ENCODE results near the gene FABP2.
"Not testable (repeated sequence)": the region's sequence is repeated elsewhere in the genome, so short reads cannot be mapped to it uniquely, and the experiment has no call there.

FABP2 gene

DNA sequence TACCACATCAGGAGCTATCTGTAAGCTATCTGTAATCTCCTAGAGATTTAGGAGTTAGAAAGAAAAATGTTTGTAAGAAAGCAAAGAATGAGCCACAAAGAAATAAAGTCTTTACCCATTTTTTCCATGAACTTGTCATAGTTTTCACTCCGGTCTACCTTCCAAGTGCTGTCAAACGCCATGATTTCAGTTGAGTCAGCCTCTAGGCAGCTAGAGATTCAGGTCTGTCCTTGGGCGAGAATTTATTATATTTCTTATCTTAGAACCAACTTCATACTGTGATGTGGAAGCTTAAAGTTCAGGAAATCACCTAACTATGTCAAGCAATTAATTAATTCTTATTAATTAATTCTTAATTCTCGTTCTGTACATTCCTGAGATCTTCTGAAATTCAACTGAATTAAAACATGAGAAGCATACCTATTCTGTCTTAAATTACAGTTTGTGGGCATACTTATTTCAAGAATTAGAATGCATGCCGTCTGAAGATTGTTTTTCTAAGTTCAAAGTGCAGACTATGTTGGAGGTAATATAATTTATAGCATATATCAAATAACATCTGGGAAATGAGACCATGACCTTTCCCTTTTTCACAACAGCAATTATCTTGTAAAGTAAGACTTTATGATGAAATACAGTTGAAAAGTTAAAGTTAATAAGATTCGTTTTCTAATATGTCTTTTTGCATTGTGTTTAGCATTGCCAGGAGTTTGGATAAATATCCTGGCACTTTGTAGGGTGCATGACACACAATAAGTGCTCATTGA lies at the start of gene FABP2:
Gene FABP2, minus strand, starts transcription at position 218 of the 767 bp plus-strand sequence. Its CDS starts 36 bp downstream, at position 182.
- no peak for DNase-seq (ENCODE audit: low read depth, low spot score)

DNA sequence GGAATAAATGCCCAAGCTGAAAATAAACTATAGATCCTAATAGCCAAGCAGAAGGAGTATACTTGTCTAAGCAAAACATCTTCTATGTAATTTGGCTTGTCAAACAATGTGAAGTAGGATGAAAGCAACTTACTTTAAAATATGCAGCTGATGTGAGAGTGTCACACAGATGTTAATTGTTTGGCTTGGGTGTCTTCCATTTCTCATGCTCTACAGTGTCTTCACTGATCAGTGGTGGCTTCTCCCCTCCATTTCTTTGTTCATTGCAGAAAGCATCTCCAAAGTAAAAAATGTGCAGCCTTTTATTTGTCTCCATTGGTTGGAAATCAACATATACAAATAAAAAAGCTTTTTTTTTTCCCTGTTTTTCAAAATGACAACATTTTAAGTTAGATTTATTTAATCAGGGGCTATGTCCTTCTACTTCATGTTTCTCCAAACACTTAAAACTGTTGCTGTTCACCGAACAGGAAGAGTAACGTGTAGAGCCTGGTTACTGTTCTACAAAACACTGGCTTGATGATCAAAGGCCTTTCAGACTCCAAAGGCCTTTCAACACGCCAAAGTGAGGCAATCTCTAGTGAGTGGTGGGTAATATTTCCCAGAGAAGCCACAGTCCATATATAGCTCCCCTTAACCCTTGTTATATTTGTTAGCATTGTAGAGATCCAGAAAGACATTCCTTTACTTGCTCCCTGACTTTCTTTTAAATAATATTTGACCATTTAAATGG lies 49.2 kb upstream of the FABP2 start:
- not testable (repeated sequence) for DNase-seq (ENCODE audit: low read depth, low spot score)

DNA sequence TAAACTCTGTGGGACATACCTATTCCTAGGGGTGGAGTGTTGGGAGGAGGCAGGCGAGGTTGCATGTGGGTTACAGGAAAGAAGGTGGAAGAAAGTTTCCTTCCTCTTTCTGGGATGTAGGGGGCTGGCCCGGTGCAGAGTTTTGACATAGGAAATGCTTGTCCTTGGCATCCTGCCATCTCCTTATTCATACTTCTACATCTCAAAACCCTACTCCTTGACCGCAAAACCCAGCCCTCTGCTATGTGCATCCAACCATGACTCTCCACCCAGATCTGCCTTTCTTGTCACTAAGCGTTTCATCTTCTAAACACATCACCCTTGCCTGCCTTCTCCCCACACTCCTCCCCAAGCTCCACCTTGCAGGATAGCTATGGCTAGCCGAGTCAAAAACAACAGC lies 48.5 kb upstream of the FABP2 start:
- DNase-seq (ENCODE audit: low read depth, low spot score) = peak; percentile 2

DNA sequence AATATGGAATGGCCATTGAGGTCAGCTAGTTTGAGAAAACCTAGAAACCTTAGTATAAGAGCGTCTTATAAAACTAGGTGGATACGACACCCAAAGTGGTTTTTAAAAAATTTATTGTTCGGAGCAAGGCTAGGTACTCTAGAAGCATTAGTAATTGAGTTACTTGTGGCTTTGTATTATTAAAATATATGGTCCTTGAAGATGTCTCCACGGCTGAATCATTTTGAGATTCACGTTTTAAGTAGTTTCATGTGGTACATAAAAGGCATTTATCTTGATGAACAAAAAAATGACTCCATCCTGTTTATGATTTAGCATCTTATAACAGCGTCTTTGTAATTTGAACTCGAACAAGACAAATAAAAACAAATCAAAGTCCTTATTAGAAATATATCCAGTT lies 44.9 kb upstream of the FABP2 start:
- DNase-seq (ENCODE audit: low read depth, low spot score) = not testable (repeated sequence)

DNA sequence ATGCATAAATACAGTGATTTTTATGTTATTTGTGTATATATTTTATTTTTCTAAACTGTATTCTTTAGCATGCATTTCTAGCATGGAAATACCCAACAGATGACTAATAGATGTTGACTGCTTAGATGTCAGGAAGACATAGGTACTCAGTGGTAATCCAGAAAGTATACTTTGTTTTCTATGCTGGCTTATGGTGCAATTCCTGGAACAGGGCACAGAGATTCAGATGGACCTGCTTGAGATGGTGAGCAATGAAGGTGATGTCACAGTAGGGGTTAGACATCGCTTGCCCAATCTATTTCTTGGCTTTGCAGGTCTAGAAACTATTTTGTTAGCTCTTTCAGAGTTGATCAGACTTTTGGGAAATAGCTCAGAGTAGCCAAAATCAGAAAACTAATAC lies 42.3 kb upstream of the FABP2 start:
- DNase-seq (ENCODE audit: low read depth, low spot score) = not testable (repeated sequence)

DNA sequence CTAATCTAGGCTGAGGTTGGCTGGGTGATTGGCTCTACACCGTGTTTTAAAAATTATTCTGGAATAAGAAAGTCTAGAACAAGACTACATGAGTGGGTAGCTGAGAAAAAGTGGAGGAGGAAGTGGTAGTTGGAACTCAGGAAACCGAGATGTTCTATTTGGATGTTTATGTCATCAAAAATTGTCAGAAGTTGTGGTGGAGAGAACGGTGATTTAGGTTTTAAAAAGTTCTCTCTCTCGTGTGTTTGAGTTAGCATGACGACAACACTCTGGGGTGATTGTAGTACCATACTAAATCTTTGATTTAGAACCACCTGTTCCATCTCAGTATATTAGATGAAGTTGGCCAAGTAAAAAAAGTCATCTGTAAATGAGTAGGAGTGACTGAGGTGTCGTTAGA lies 41.4 kb upstream of the FABP2 start:
- DNase-seq (ENCODE audit: low read depth, low spot score) = not testable (repeated sequence)

DNA sequence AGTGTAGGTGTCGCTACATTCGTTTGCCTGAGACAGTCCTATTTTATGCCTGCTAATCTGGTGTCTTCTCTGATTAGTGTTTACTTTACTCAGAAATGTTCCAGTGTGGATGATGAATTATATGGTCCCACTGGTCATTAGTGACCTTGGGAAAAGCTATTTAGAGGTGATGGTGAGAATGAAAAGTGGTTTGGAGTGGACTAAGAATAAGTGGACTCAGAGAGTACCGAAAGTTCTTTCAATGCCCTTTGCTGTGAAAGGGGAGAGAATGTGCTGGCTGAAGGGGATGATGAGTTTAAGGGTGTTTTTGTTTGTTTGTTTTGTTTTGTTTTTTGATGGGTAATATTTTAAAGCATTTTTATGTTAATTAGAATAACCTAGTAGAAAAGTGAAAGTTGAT lies 40.5 kb upstream of the FABP2 start:
- not testable (repeated sequence) for DNase-seq (ENCODE audit: low read depth, low spot score)

DNA sequence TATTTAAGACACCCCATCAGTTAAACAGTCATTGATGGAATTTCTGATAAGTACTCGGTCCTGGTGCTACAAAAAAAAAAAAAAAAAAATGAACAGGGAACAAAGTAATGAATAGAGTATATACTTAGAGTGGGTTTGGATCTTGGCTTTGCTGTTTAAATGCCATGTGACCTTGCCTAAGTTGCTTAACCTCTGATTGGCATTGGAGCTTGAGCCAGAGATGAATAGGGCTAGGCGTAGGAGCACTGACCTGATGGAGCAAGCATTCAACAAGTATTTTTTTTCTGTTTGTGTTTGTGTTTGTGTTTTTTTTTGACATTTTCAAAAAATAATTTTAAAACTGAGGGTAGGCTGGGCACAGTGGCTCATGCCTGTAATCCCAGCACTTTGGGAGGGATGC lies 37.9 kb upstream of the FABP2 start:
- DNase-seq (ENCODE audit: low read depth, low spot score) = not testable (repeated sequence)

DNA sequence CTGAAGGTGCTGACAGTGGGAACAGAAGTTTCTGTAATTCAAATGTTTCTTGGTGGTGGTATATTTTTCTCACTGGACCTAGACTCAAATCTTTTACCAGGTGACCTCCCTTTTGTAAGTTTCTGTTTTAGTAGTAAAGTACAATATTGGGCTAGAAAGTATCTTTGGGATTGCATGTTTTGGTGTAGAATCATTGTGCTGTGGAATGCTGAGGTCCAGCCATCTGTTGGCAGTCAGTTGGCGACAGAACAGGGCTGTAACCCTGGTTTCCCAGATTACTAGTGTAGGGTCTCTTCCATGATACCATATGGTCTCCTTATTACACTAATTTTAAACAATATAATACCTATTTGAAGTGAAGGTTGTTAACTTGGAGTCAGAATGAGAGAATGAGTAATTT lies 34.9 kb upstream of the FABP2 start:
- DNase-seq (ENCODE audit: low read depth, low spot score) = not testable (repeated sequence)

DNA sequence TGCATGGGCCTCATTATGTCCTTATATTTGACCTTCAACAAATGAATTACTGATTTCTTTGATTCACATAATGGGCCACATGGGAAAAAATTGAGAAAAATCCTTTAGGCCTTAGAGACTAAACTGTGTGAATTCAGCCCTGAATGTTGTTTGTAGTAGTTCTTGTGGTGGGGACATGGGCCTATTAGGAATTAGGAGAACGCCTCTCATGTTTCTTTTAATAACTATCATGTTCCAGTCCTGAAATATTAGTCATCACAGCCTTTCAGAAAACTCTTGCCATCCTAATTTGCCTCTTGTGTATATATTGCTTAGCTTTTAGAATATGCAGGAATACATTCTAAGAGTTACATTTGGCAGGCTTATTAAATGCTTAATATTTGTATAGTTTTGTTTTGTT lies 34.1 kb upstream of the FABP2 start:
- not testable (repeated sequence) for DNase-seq (ENCODE audit: low read depth, low spot score)

DNA sequence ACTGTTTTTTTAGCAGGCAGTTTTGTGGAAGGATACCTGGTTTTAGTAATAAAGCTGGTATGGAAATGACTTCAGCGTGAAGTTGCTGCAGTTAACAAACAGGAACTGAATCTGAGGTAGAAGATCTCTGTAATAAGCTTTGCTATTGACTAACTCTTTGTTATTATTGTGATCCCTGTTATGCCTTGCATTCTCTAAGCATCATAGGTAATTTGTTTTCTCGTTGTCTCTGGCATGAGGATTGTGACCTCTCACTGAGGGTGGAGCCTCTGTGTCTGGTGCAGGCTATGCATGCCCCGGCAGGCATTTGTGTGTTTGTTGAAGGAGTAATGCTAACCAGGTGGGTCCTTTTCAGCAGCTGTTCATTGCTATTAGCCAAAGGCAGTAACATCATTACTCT lies 31.4 kb upstream of the FABP2 start:
- DNase-seq (ENCODE audit: low read depth, low spot score) = not testable (repeated sequence)

DNA sequence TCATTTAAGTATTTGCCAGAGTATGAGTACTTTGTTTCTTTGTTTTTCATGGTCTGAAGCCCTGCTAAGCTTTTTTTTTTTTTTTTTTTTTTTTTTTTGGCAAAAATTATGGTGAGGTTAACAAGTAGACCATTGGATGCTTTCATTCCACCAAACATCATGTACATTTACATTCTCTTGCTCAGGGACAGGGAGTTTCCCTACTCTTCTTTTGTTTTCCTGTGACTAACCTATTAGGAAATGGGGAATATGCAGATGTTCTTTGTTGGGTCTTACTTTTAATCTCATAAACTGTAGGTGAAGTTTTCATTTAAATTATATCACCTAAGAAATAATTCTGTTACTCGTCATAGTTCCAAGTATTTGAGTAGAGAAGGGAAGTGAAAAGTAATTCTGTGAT lies 26.2 kb upstream of the FABP2 start:
- DNase-seq (ENCODE audit: low read depth, low spot score) = not testable (repeated sequence)

DNA sequence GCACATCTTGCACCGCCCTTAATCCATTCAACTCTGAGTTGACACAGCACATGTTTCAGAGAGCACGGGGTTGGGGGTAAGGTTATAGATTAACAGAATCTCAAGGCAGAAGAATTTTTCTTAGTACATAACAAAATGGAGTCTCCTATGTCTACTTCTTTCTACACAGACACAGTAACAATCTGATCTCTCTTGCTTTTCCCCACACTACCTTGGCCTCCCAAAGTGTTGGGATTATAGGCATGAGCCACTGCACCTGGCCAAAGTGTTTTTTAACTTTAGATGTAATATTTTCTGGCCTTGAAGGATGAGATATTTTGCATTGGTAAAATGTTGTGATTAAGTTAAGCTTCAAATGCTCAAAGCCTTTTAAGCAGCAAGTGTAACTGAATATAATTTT lies 21.4 kb upstream of the FABP2 start:
- not testable (repeated sequence) for DNase-seq (ENCODE audit: low read depth, low spot score)

DNA sequence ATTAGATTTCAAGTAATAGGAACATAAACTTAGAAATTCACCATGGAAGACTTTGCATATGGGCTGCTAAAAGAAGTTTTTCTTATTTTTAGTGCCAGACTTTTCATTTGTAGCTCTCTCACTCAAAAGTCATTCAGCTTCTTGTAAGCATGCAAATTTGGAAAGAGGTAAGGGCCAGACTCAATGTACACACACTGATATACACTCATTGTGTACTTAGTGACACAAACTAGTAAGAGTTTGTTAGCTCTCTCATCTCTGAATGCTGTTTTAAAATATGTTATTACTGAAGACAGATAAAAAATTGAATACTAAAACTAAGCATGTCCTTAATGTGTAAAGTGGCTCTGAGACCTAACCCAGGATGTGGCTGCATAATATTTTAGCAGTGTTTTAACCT lies 18.0 kb upstream of the FABP2 start:
- not testable (repeated sequence) for DNase-seq (ENCODE audit: low read depth, low spot score)

DNA sequence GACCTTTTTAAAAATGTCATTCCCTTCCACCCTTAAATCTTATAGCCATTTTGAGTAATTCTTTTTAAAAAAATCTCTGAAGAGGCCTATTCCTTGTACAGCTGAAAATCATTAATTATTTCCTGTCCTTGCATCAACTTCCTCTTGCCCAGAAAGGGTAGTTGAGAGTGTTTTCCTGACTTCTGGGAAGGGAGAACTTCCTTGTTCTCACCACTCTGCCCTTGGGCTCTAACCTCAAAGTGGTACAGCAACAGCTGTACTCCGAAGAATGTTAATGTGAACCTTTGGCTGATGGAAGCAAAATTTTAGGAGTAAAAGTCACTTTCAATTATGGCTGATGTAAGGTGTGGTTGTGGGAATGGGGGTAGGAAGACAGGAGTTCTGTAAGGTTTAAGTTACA lies 15.1 kb upstream of the FABP2 start:
- no peak for DNase-seq (ENCODE audit: low read depth, low spot score)

DNA sequence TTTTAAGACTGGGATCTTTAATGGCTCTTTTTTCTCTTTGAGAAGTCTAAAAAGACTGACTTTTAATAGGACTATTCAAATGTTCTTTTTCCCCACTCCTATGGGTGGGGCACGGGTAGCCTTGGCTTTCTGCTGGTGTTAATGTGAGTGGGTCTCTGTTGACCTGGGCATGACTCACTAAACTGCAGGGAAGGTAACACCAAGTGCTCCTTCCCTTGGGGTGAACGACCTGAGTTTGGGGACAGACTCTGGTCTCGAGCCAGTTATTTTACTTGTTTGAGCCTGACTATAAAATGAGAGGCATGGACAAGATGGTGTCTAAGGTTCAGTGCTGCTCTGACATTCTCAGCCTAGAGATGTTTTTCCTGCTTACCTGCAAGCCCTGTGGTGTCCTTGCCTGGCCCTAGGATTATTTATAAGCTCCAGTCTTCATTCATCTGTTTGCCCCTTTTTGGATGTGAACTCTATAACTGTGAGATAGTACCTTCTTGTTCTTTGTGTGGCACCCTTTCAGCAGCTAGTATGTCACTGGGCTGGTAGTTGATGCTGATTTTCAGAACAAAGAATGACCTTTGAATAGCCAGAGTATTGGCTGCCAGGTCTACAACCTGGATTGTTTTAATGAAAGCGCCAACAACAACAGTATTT lies 14.5 kb upstream of the FABP2 start:
- DNase-seq (ENCODE audit: low read depth, low spot score) = not testable (repeated sequence)

DNA sequence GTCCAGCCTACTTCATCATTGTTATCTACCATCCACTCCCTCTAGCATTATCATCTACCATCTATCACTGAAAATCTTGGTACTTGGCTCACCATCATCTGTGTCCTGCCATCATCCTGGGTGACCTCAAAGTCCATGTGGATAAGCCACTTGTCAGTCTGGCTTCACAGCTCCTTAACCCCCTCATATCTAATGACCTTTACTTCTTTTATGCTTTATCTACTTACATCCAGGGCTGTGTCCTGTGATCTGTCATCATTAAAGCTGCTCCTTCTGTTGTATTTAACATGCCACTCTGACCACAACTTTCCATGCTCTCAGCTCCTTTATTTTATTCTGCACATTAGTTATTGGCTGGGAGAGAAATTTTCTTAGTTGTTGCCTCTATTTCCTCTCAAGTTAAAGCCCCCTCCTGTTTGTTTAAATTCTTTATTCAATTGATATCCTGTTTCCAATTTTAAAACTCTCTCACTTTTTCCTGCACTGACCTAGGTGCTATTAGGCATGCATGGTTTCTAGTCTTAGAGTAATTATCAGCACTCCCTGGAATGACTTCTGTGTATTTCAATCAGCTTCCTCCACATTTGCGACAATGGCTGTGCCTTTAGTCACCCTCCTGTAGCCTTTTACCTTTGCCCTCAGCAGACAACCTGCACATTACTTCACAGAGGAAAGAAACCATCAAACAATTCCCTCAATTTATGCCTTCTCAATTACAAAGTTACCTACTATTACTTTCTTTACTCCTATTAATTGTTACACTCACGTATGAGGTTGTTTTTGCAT lies 8.1 kb upstream of the FABP2 start:
- DNase-seq (ENCODE audit: low read depth, low spot score) = no peak

DNA sequence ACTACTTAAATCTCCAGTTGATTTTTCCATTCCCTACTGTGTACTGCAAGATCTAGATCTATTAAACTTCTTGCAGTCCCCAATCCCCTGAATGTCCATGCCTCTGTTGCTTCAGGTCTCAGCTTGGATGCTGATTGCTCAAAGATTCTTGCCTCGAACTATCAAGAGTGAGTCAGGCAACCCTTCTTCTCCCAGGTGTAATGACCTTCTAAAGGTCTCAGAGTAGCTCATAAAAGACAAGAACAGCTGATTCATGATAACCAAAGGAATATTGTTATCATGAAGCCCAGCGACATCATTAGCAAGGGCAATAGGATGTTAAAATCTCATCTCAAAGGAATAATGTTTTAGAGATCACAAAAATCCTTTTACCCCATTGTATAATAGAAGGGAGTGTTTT lies 6.8 kb upstream of the FABP2 start:
- no peak for DNase-seq (ENCODE audit: low read depth, low spot score)

DNA sequence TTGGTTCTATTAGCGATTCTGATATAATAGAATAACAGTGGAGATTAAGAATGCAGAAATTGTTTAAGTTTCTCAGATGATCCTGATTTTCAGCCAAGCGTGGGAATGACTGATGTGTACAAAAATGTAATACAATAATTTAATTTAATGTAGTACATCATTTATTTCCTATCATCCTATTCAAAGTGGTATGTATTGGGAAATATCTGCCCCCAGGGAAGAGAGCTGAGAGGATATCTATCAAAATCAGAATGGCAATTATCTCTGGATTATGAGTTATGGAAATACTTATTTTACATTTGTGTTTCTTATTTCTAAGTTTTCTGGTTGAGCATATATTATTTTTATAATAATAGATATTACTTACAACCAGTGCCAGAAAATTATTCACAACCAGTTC lies 3.9 kb downstream of the FABP2 start:
- DNase-seq (ENCODE audit: low read depth, low spot score) = no peak

DNA sequence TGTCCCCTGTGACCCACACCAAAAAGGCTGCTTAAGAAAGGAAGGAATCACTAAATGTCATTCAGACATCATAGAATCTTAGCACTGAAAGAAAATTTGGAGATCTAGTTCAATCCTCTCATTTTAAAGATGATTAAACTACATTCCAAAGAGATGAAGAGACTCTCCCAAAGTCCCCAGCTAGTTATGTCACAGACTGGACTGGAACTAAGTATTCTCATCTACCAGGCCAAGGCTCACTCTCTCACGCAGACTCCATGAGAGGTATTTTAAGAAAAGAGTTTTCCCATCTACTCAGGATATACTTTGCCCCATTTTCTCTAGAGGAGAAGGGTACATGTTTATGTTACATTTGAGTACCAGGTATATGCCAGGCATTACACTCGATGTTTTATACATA lies 6.9 kb downstream of the FABP2 start:
- DNase-seq (ENCODE audit: low read depth, low spot score) = no peak

DNA sequence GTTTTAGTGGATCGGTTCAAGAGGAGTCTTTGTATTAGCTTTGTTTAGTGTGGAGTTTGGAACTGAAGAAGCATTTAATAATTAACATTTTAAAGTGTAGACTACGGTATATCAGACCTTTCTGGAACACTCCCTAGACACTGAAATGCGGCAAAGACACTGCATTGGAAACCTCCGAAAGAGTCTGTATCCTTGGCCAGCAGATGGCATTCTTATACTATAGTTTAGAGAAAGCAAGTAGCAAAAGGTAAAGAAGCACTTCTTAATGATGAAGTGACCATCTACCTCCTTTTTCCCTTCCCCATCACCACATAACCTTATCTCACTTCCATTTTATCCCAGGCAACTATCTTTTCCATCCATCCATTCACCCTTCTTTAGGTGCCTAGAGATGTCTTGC lies 7.6 kb downstream of the FABP2 start:
- no peak for DNase-seq (ENCODE audit: low read depth, low spot score)

DNA sequence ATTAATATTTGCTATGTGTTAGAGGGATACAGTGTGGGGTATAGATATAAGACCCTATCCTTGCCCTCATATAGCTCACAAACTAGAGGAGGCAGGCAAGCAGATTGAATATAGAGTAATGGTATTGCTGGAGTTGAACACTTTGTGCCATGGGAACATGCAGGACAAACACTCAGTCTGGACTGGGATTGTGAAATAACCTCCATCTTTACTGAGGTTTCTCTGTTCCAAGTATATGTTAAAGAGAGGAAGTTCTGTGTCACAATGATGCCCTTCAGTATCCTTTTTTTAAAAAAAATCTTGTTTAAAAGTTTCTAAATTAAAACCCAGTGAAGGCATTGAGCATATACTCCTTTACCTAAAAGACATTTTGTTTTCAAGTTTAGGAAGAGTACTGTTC lies 8.7 kb downstream of the FABP2 start:
- no peak for DNase-seq (ENCODE audit: low read depth, low spot score)

All from smooth muscle cell of the brain vasculature (primary cell).